ENCODE measurements around the gene ELMO1. TPM values are rescaled to one million over a fixed set of nuclear protein-coding genes. Genes with fewer than 3 reads are reported as not detected.

ELMO1 gene
- total RNA-seq, 1 experiment from 2014 or later: not detected

GRCh38 chr7:37047260-37047659 lies 401.4 kb downstream of the ELMO1 start:
- no peak overlapping the region for H3K4me3 ChIP-seq (ENCODE audit: low read depth, low read length, poor library complexity, severe bottlenecking)
- no peaks in the 10 kb centered on the region for H3K36me3 ChIP-seq (ENCODE audit: insufficient read depth, low read length, poor library complexity, severe bottlenecking)
- TF ChIP-seq CTCF (conservative IDR thresholded peaks at IDR 0.05; ENCODE audit: low read depth, low read length) (no peak), EZH2 (IDR thresholded peaks at IDR 0.05; ENCODE audit: borderline replicate concordance, low read depth, low read length, poor library complexity, severe bottlenecking) (no peak)
- POLR2A ChIA-PET (ENCODE audit: low non-redundant PET): no interaction called here
- H3K4me1 ChIP-seq (ENCODE audit: insufficient read depth, low read length, poor library complexity, severe bottlenecking): no peaks in the 10 kb centered on the region
- H3K27me3 ChIP-seq (replicated peaks; ENCODE audit: insufficient read depth, low read depth, low read length, poor library complexity): no peaks in the 10 kb centered on the region
- DNase-seq (ENCODE audit: low spot score): no peak
- intact Hi-C loops (cut with micrococcal nuclease; ENCODE audit: unreplicated experiment): no loop called here
- no peaks in the 10 kb centered on the region for H3K9me3 ChIP-seq (ENCODE audit: low read depth, low read length, poor library complexity, severe bottlenecking)
- BruUV-seq (replicated peaks): no TSS peak
- CTCF ChIA-PET: interaction anchor here (1.2 kb wide), 1 partner anchor 135 kb away, joined by 4 read pairs; no protein-coding TSS in a partner anchor
- H3K27ac ChIP-seq (ENCODE audit: low read depth, low read length, poor library complexity, severe bottlenecking): no peak overlapping the region

GRCh38 chr7:37046531-37047079 lies 402.1 kb downstream of the ELMO1 start:
- no peaks in the 10 kb centered on the region for H3K9me3 ChIP-seq (ENCODE audit: low read depth, low read length, poor library complexity, severe bottlenecking)
- H3K27ac ChIP-seq (ENCODE audit: low read depth, low read length, poor library complexity, severe bottlenecking): no peak overlapping the region
- BruUV-seq (replicated peaks): no TSS peak
- H3K4me1 ChIP-seq (ENCODE audit: insufficient read depth, low read length, poor library complexity, severe bottlenecking): no peaks in the 10 kb centered on the region
- no peak for DNase-seq (ENCODE audit: low spot score)
- no peak for TF ChIP-seq EZH2 (IDR thresholded peaks at IDR 0.05; ENCODE audit: borderline replicate concordance, low read depth, low read length, poor library complexity, severe bottlenecking)
- no peak for TF ChIP-seq CTCF (conservative IDR thresholded peaks at IDR 0.05; ENCODE audit: low read depth, low read length)
- intact Hi-C loops (cut with micrococcal nuclease; ENCODE audit: unreplicated experiment): no loop called here
- H3K27me3 ChIP-seq (replicated peaks; ENCODE audit: insufficient read depth, low read depth, low read length, poor library complexity): no peaks in the 10 kb centered on the region
- H3K36me3 ChIP-seq (ENCODE audit: insufficient read depth, low read length, poor library complexity, severe bottlenecking): no peaks in the 10 kb centered on the region
- ChIA-PET POLR2A (ENCODE audit: low non-redundant PET) (no interaction called here), CTCF (interaction anchor here (1.2 kb wide), 1 partner anchor 135 kb away, joined by 4 read pairs; no protein-coding TSS in a partner anchor)
- no peak overlapping the region for H3K4me3 ChIP-seq (ENCODE audit: low read depth, low read length, poor library complexity, severe bottlenecking)

- TF ChIP-seq CTCF (conservative IDR thresholded peaks at IDR 0.05; ENCODE audit: low read depth, low read length) (no peak), EZH2 (IDR thresholded peaks at IDR 0.05; ENCODE audit: borderline replicate concordance, low read depth, low read length, poor library complexity, severe bottlenecking) (no peak)
- Histone ChIP-seq H3K27ac (ENCODE audit: low read depth, low read length, poor library complexity, severe bottlenecking) (no peak overlapping the region), H3K27me3 (replicated peaks; ENCODE audit: insufficient read depth, low read depth, low read length, poor library complexity) (no peaks in the 10 kb centered on the region), H3K36me3 (ENCODE audit: insufficient read depth, low read length, poor library complexity, severe bottlenecking) (no peaks in the 10 kb centered on the region), H3K9me3 (ENCODE audit: low read depth, low read length, poor library complexity, severe bottlenecking) (no peaks in the 10 kb centered on the region), H3K4me1 (ENCODE audit: insufficient read depth, low read length, poor library complexity, severe bottlenecking) (no peaks in the 10 kb centered on the region), H3K4me3 (ENCODE audit: low read depth, low read length, poor library complexity, severe bottlenecking) (no peak overlapping the region)
- intact Hi-C loops (cut with micrococcal nuclease; ENCODE audit: unreplicated experiment): no loop called here
- no TSS peak for BruUV-seq (replicated peaks)
- DNase-seq (ENCODE audit: low spot score): no peak
- ChIA-PET POLR2A (ENCODE audit: low non-redundant PET) (no interaction called here), CTCF (no interaction called here)
Observed at GRCh38 chr7:37045681-37046179, 402.9 kb downstream of the ELMO1 start.

All from A673 (cell line).